ENCODE measurements around the gene CD8B2. TPM values are rescaled to one million over a fixed set of nuclear protein-coding genes. Genes with fewer than 3 reads are reported as not detected.

Gene CD8B2
- total RNA-seq, 1 experiment from 2014 or later, result not detected

DNA sequence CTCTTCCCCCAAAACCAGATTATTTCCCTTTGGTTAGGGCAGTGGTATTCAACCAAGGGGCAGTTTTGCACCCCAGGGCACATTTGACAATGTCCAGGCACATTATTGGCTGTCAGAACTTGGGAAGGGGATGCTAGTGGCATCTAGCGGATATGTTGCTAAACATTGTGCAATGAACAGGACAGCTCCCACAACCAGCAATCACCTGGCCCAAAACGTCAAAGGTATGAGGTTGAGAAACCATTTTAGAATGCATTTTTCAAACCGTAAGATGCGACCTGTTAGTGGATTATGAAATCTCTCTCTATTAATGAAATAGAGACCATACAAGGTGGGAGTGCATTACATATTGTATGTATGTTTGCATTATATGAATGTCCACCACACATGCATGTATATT lies 54.2 kb downstream of the CD8B2 start:
- Mint-ChIP-seq H3K4me1 (no peaks in the 10 kb centered on the region), H3K4me3 (no peak overlapping the region), H3K9me3 (no peaks in the 10 kb centered on the region), H3K27me3 (ENCODE audit: low read depth) (no peaks in the 10 kb centered on the region), H3K36me3 (no peaks in the 10 kb centered on the region), H3K27ac (no peak overlapping the region)
- DNase-seq (ENCODE audit: low spot score) (no peak), ATAC-seq (no peak)
- ChIA-PET CTCF (no interaction called here), POLR2A (no interaction called here)
- TF ChIP-seq NR2C2 (CRISPR knock-in tag; IDR thresholded peaks at IDR 0.05), result no peak
- TF ChIP-seq NR3C1 (CRISPR knock-in tag; conservative IDR thresholded peaks at IDR 0.05; ENCODE audit: low read depth), result no peak
- no peak for TF ChIP-seq ARID4B (CRISPR knock-in tag; IDR thresholded peaks at IDR 0.05; ENCODE audit: borderline replicate concordance)
- no peak for TF ChIP-seq E2F4 (CRISPR knock-in tag; IDR thresholded peaks at IDR 0.05; ENCODE audit: borderline replicate concordance, low read depth)
- no peak for TF ChIP-seq RORB (CRISPR knock-in tag; IDR thresholded peaks at IDR 0.05)
- TF ChIP-seq PRRX2 (CRISPR knock-in tag; IDR thresholded peaks at IDR 0.05), result no peak
- no peak for TF ChIP-seq ETV6 (CRISPR knock-in tag; IDR thresholded peaks at IDR 0.05)
- TF ChIP-seq HMGA2 (CRISPR knock-in tag; IDR thresholded peaks at IDR 0.05), result no peak
- TF ChIP-seq, protein P1, sequence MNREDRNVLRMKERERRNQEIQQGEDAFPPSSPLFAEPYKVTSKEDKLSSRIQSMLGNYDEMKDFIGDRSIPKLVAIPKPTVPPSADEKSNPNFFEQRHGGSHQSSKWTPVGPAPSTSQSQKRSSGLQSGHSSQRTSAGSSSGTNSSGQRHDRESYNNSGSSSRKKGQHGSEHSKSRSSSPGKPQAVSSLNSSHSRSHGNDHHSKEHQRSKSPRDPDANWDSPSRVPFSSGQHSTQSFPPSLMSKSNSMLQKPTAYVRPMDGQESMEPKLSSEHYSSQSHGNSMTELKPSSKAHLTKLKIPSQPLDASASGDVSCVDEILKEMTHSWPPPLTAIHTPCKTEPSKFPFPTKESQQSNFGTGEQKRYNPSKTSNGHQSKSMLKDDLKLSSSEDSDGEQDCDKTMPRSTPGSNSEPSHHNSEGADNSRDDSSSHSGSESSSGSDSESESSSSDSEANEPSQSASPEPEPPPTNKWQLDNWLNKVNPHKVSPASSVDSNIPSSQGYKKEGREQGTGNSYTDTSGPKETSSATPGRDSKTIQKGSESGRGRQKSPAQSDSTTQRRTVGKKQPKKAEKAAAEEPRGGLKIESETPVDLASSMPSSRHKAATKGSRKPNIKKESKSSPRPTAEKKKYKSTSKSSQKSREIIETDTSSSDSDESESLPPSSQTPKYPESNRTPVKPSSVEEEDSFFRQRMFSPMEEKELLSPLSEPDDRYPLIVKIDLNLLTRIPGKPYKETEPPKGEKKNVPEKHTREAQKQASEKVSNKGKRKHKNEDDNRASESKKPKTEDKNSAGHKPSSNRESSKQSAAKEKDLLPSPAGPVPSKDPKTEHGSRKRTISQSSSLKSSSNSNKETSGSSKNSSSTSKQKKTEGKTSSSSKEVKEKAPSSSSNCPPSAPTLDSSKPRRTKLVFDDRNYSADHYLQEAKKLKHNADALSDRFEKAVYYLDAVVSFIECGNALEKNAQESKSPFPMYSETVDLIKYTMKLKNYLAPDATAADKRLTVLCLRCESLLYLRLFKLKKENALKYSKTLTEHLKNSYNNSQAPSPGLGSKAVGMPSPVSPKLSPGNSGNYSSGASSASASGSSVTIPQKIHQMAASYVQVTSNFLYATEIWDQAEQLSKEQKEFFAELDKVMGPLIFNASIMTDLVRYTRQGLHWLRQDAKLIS (CRISPR knock-in tag; IDR thresholded peaks at IDR 0.05; ENCODE audit: borderline replicate concordance), result no peak
- TF ChIP-seq RELA (CRISPR knock-in tag; IDR thresholded peaks at IDR 0.05; ENCODE audit: borderline replicate concordance), result no peak
- TF ChIP-seq ATF1 (CRISPR knock-in tag; IDR thresholded peaks at IDR 0.05), result no peak

- ATAC-seq, result peak; percentile 91
- Mint-ChIP-seq H3K4me3 (peak overlapping the region; percentile 67), H3K27ac (no peak overlapping the region)
- TF ChIP-seq, protein P2, sequence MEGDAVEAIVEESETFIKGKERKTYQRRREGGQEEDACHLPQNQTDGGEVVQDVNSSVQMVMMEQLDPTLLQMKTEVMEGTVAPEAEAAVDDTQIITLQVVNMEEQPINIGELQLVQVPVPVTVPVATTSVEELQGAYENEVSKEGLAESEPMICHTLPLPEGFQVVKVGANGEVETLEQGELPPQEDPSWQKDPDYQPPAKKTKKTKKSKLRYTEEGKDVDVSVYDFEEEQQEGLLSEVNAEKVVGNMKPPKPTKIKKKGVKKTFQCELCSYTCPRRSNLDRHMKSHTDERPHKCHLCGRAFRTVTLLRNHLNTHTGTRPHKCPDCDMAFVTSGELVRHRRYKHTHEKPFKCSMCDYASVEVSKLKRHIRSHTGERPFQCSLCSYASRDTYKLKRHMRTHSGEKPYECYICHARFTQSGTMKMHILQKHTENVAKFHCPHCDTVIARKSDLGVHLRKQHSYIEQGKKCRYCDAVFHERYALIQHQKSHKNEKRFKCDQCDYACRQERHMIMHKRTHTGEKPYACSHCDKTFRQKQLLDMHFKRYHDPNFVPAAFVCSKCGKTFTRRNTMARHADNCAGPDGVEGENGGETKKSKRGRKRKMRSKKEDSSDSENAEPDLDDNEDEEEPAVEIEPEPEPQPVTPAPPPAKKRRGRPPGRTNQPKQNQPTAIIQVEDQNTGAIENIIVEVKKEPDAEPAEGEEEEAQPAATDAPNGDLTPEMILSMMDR (IDR thresholded peaks at IDR 0.05), result peak; percentile 86
- TF ChIP-seq IRF2 (CRISPR knock-in tag; IDR thresholded peaks at IDR 0.05; ENCODE audit: borderline replicate concordance, low read depth), result no peak
- no peak for TF ChIP-seq KAT7 (CRISPR knock-in tag; IDR thresholded peaks at IDR 0.05; ENCODE audit: borderline replicate concordance)
- TF ChIP-seq, protein P3, sequence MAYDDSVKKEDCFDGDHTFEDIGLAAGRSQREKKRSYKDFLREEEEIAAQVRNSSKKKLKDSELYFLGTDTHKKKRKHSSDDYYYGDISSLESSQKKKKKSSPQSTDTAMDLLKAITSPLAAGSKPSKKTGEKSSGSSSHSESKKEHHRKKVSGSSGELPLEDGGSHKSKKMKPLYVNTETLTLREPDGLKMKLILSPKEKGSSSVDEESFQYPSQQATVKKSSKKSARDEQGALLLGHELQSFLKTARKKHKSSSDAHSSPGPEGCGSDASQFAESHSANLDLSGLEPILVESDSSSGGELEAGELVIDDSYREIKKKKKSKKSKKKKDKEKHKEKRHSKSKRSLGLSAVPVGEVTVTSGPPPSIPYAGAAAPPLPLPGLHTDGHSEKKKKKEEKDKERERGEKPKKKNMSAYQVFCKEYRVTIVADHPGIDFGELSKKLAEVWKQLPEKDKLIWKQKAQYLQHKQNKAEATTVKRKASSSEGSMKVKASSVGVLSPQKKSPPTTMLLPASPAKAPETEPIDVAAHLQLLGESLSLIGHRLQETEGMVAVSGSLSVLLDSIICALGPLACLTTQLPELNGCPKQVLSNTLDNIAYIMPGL (CRISPR knock-in tag; IDR thresholded peaks at IDR 0.05), result 0 out of 2 replicates have a peak, but pooled peaks have one; percentile 26
- no peak for TF ChIP-seq ZNF423 (CRISPR knock-in tag; IDR thresholded peaks at IDR 0.05)
- no peak for TF ChIP-seq USF2 (CRISPR knock-in tag; IDR thresholded peaks at IDR 0.05)
Measured at GRCh38 chr2:106542746-106543359, 55.7 kb downstream of the CD8B2 start.

More at GRCh38 chr2:106542746-106543359, 55.7 kb downstream of the CD8B2 start:
- ChIA-PET POLR2A (no interaction called here), CTCF (interaction anchor here (0.6 to 1.9 kb wide), 9 partner anchors 8 to 476 kb away, joined by 3 to 11 read pairs (median 3); no protein-coding TSS in a partner anchor)
- peak; percentile 86 for DNase-seq (ENCODE audit: low spot score)
- Mint-ChIP-seq H3K36me3 (no peaks in the 10 kb centered on the region), H3K4me1 (no peaks in the 10 kb centered on the region), H3K9me3 (no peaks in the 10 kb centered on the region), H3K27me3 (ENCODE audit: low read depth) (no peaks in the 10 kb centered on the region)
